PC-9 (cell line): ENCODE results near the gene CLTCL1.

Experiments used
- EZH2 ChIP-seq: fragments of 200-600 bp; sonication (generic); IDR thresholded peaks from 2 replicates; pipeline ENCODE4 v1.8.0; 2017; ENCODE audit warnings: antibody characterized with exemption, low read depth
- TF ChIP-seq, protein P1 (sequence below): fragments of 200-600 bp; sonication (generic); conservative IDR thresholded peaks from 2 replicates; pipeline ENCODE4 v1.6.1; 2017; ENCODE audit warnings: mixed run types, antibody characterized with exemption, mild to moderate bottlenecking, moderate library complexity

GRCh38 chr22:19148417-19149046, 143.0 kb downstream of the CLTCL1 start:
- TF ChIP-seq, protein P1, sequence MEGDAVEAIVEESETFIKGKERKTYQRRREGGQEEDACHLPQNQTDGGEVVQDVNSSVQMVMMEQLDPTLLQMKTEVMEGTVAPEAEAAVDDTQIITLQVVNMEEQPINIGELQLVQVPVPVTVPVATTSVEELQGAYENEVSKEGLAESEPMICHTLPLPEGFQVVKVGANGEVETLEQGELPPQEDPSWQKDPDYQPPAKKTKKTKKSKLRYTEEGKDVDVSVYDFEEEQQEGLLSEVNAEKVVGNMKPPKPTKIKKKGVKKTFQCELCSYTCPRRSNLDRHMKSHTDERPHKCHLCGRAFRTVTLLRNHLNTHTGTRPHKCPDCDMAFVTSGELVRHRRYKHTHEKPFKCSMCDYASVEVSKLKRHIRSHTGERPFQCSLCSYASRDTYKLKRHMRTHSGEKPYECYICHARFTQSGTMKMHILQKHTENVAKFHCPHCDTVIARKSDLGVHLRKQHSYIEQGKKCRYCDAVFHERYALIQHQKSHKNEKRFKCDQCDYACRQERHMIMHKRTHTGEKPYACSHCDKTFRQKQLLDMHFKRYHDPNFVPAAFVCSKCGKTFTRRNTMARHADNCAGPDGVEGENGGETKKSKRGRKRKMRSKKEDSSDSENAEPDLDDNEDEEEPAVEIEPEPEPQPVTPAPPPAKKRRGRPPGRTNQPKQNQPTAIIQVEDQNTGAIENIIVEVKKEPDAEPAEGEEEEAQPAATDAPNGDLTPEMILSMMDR = no peak
- TF ChIP-seq EZH2 = no peak
